ENCODE measurements around the gene RBM34. TPM values are rescaled to one million over a fixed set of nuclear protein-coding genes. Genes with fewer than 3 reads are reported as not detected.

The RBM34 gene
- total and polyA plus RNA-seq, 12 donors, result 41.5 to 139 (median 52.7) TPM

DNA sequence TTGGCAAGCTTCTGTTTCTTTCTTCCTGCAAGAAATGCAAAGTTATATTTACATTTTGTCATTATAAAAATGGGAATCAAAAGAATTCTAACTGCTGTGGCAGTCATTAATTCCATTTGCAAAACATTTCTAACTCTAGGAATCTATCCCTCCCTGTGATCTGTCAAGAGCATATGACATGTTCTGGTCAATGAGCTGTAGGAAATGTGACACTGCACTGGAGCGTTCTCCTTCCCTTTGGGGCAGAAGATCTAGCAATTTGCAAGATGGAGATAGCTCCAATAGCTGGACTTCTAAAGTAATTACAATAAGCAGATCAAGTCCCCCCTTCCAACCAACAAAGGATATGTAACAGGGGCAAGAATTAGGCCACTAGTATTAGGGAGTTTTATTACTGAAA is 38.7 kb downstream of the RBM34 start:
- TF ChIP-seq, protein P1, sequence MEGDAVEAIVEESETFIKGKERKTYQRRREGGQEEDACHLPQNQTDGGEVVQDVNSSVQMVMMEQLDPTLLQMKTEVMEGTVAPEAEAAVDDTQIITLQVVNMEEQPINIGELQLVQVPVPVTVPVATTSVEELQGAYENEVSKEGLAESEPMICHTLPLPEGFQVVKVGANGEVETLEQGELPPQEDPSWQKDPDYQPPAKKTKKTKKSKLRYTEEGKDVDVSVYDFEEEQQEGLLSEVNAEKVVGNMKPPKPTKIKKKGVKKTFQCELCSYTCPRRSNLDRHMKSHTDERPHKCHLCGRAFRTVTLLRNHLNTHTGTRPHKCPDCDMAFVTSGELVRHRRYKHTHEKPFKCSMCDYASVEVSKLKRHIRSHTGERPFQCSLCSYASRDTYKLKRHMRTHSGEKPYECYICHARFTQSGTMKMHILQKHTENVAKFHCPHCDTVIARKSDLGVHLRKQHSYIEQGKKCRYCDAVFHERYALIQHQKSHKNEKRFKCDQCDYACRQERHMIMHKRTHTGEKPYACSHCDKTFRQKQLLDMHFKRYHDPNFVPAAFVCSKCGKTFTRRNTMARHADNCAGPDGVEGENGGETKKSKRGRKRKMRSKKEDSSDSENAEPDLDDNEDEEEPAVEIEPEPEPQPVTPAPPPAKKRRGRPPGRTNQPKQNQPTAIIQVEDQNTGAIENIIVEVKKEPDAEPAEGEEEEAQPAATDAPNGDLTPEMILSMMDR (IDR thresholded peaks at IDR 0.05), result no peak
- H3K9me3 ChIP-seq, result no peaks in the 10 kb centered on the region
- H3K36me3 ChIP-seq, result peaks cover 0 to 80% (median 36%) of the 10 kb centered on the region in 9 donors
- intact Hi-C loops (cut with DNase I), result no loop called here
- H3K27me3 ChIP-seq, result no peaks in the 10 kb centered on the region
- no peak overlapping the region for H3K27ac ChIP-seq
- no peak for DNase-seq
- 45 to 52% methylated on average over 1 of the region's 1 CpG for WGBS, 2 donors
- no peak for ATAC-seq
- peaks cover 0 to 48% (median 37%) of the 10 kb centered on the region in 9 donors for H3K4me1 ChIP-seq
- no peak overlapping the region for H3K4me3 ChIP-seq

DNA sequence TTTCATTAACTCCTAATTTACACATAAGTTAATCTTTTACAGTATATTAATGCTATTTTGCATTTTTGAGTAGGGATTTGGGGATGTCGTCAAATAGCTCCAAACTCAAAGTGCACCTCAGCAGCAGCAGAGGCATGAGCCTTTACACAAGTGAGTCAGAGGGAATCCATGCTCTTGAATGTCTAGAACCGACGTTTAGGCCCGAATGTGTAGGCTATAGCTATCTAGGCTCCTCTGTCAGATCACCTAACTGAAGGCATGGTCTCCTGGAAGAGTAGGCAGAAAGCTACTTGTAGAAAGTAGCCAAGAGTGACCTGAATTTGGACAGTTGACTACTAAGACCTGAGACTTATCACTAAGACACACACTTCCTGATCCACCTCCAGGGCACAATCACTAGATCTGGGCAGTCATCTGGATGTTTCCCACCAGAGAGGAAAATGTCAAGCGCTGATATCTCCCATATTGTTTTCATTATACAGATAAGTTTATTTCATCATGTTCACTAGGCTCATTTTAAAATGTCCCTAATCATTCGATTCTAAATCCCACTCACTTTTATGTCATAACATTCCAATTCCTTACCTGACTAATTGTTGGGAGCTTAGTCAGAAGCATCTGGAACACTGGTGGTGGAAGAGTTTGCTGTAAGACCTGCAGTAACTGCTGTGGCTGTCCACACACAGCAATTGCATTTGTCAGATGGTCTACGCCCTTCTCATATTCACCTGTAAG is 47.7 kb downstream of the RBM34 start:
- Histone ChIP-seq H3K9me3 (no peaks in the 10 kb centered on the region), H3K27me3 (no peaks in the 10 kb centered on the region), H3K4me3 (no peak overlapping the region), H3K4me1 (no peaks in the 10 kb centered on the region), H3K27ac (no peak overlapping the region), H3K36me3 (peaks cover 0 to 100% (median 48%) of the 10 kb centered on the region in 9 donors)
- DNase-seq (no peak), ATAC-seq (no peak)
- intact Hi-C loops (cut with DNase I), result no loop called here
- 88 to 89% methylated on average over 7 of the region's 7 CpGs for WGBS, 2 donors
- TF ChIP-seq, protein P1 (IDR thresholded peaks at IDR 0.05), result no peak

DNA sequence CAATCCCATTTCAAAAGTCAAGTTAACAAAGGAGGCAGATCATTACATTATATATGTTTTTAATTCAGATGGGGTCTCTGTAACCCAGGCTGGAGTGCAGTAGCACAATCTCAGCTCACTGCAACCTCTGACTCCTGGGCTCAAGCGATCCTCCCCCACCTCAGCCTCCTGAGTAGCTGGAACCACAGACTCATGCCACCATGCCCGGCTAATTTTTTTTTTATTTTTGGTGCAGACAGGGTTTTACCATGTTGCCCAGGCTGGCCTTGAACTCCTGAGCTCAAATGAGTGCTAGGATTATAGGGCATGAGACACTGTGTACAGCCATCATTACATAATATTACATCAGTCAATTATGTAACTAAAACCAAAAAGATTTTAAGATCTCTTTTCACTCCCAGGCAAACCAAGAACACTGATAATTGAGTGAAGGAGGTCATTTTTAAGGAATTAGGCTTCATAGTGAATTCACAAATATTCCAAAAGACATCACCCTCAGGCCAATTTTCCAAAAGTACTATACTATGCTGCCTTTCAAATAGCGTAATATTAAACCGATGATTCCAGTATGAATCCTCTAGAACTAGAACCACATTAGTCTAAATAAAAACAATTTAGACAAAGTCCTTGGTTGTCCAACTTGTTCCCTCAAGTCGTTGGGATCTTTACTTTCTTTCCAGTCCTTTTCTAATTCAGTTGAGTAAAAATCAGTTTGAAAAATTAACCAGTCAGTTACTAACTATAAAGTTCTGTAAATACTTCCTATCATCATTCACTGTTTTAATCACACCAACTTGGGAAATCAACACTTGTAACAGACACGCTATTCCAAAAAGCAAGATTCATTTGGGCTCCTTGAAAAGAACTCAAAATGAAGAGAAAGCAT is 48.5 kb downstream of the RBM34 start:
- WGBS, 2 donors, result 89 to 94% methylated on average over 6 of the region's 6 CpGs
- Histone ChIP-seq H3K4me3 (no peak overlapping the region), H3K36me3 (peaks cover 0 to 100% (median 50%) of the 10 kb centered on the region in 9 donors), H3K27me3 (no peaks in the 10 kb centered on the region), H3K27ac (no peak overlapping the region), H3K9me3 (no peaks in the 10 kb centered on the region), H3K4me1 (no peaks in the 10 kb centered on the region)
- ATAC-seq (no peak), DNase-seq (no peak)
- intact Hi-C loops (cut with DNase I), result no loop called here
- TF ChIP-seq, protein P1 (IDR thresholded peaks at IDR 0.05), result no peak

DNA sequence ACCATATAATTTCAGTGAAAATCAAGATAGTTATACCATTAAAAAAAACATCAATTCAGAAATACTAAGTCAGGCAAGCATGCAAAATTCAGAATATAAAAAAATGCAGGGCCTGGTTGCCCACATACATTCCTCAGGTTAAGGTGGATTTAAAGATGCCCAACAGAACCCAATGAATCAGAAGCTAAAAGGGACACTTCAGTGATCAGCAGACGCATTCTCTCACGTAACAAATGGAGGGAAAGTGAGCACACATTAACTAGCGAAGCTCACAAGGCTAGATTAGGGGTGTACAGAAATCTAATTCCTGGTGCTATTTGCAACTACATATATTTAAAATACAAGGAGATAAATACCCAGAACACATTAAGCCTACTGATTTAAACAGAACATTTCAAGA is 49.9 kb downstream of the RBM34 start:
- WGBS, 2 donors, result 94% methylated on average over 3 of the region's 3 CpGs
- DNase-seq (no peak), ATAC-seq (no peak)
- Histone ChIP-seq H3K27ac (no peak overlapping the region), H3K36me3 (peaks cover 0 to 95% (median 45%) of the 10 kb centered on the region in 9 donors), H3K27me3 (no peaks in the 10 kb centered on the region), H3K4me1 (no peaks in the 10 kb centered on the region), H3K9me3 (no peaks in the 10 kb centered on the region), H3K4me3 (no peak overlapping the region)
- intact Hi-C loops (cut with DNase I), result no loop called here
- TF ChIP-seq, protein P1 (IDR thresholded peaks at IDR 0.05), result no peak

Measured in heart right ventricle (tissue), 16 donors.